ENCODE data around the gene CDC73.

The CDC73 gene

GRCh38 chr1:193176788-193177187 lies 55.0 kb downstream of the CDC73 start:
- no peak for TF ChIP-seq CTCF (IDR thresholded peaks at IDR 0.05; ENCODE audit: borderline replicate concordance, insufficient read depth, low read depth, low read length)
- no peak overlapping the region for H3K4me3 ChIP-seq (ENCODE audit: low read depth, low read length)

GRCh38 chr1:193179094-193179493 lies 57.3 kb downstream of the CDC73 start:
- no peak overlapping the region for H3K4me3 ChIP-seq (ENCODE audit: low read depth, low read length)
- TF ChIP-seq CTCF (IDR thresholded peaks at IDR 0.05; ENCODE audit: borderline replicate concordance, insufficient read depth, low read depth, low read length) = no peak

DNA sequence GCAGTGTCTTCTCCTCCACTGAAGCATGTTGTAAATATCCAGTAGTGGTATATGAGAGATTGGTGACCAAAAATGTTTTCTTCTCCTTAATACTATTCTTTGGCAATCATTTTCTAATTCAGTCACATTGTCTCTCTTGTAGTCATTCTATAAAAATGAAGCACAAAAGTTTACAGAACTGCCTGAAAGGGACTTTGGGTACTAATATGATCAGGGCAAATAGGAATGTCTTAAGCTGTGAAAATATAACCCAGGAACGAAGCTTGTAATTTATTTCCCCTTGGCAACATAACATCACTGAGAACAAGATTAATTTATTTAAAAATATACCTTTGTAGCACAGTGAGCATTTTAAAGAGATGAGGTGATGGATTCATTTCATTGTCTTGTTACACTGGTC lies 59.7 kb downstream of the CDC73 start:
- no peak overlapping the region for H3K4me3 ChIP-seq (ENCODE audit: low read depth, low read length)
- no peak for TF ChIP-seq CTCF (IDR thresholded peaks at IDR 0.05; ENCODE audit: borderline replicate concordance, insufficient read depth, low read depth, low read length)

- no peak overlapping the region for H3K4me3 ChIP-seq (ENCODE audit: low read depth, low read length)
- no peak for TF ChIP-seq CTCF (IDR thresholded peaks at IDR 0.05; ENCODE audit: borderline replicate concordance, insufficient read depth, low read depth, low read length)
These were observed 60.2 kb downstream of the CDC73 start for GRCh38 chr1:193181985-193182384.

GRCh38 chr1:193183019-193183627 lies 61.3 kb downstream of the CDC73 start:
- peak; percentile 51; the same call in 1 of the 2 replicates for TF ChIP-seq CTCF (IDR thresholded peaks at IDR 0.05; ENCODE audit: borderline replicate concordance, insufficient read depth, low read depth, low read length)
- H3K4me3 ChIP-seq (ENCODE audit: low read depth, low read length) = no peak overlapping the region

DNA sequence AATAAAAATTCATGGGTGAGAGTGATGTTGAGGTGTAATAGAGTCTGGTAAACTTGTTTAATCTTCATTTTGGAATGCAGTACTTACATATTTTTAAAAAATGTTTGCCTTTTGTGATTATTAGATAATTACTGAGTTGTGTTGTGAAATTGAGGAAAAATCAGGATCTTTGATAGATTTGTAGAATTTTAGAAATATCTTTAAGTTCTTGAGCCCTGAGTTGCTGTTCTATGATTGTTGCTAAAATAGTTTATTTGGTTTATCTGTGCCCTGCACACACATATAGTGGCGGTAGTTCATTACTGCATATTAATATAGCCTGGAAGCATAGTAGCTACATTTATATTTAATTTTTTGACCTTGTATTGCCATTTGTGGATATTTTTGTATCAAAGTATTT lies 62.9 kb downstream of the CDC73 start:
- TF ChIP-seq CTCF (IDR thresholded peaks at IDR 0.05; ENCODE audit: borderline replicate concordance, insufficient read depth, low read depth, low read length) = no peak
- H3K4me3 ChIP-seq (ENCODE audit: low read depth, low read length) = no peak overlapping the region

DNA sequence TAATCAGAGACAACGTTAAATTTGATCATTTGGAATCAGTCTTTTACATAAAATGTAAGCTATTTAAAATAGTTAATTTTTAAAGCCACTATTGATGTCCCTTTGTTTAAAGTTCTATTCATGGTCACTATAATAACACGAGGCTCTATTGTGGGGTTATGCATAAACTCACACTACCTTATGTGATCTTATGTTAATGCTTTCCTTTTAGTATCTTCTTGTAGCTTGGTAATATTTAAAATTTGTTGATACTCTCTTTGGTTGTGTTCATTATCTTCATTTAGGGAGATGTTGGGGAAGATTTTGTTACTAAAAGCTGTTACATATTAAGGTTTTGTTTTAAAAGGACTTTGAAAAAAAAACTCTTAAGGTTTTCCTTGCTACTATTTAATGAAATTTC lies 63.4 kb downstream of the CDC73 start:
- H3K4me3 ChIP-seq (ENCODE audit: low read depth, low read length) = no peak overlapping the region
- no peak for TF ChIP-seq CTCF (IDR thresholded peaks at IDR 0.05; ENCODE audit: borderline replicate concordance, insufficient read depth, low read depth, low read length)

All from GM12875 (cell line).